Aorta (tissue), 5 donors: ENCODE results near the gene AKAP5. TPM values are rescaled to one million over a fixed set of nuclear protein-coding genes. Genes with fewer than 3 reads are reported as not detected.
"Not testable (repeated sequence)": the region's sequence is repeated elsewhere in the genome, so short reads cannot be mapped to it uniquely, and the experiment has no call there.

ENCODE experiments used
- ATAC-seq: fragments of 200-7000 bp; cut with Tn5 transposase; one replicate; pipeline ENCODE4 v1.9.1; 2022; ENCODE audit warnings: moderate library complexity; ENCODE audit not compliant: low FRiP score
- DNase-seq, 2 donors: peaks; one replicate each; pipeline ENCODE4 v3.0.0-alpha.2; 2020
- H3K27ac ChIP-seq, 2 donors: one replicate each; pipeline ENCODE4 v1.5.1; 2013; ENCODE audit warnings: low read length in 2 of 2, mild to moderate bottlenecking in 2 of 2, moderate library complexity in 2 of 2, control low read depth in 1 of 2, inconsistent platforms in 1 of 2, low read depth in 1 of 2
- H3K27me3 ChIP-seq, 2 donors: one replicate each; pipeline ENCODE4 v1.6.1; 2013; ENCODE audit warnings: control low read depth in 1 of 2, low read length in 1 of 2, mild to moderate bottlenecking in 1 of 2, moderate library complexity in 1 of 2; ENCODE audit not compliant: insufficient read depth in 2 of 2, control insufficient read depth in 1 of 2
- H3K36me3 ChIP-seq, 2 donors: one replicate each; pipeline ENCODE4 v1.6.1; 2013; ENCODE audit warnings: control low read depth in 1 of 2, low read length in 1 of 2, mild to moderate bottlenecking in 1 of 2; ENCODE audit not compliant: insufficient read depth in 2 of 2, control insufficient read depth in 1 of 2
- H3K4me1 ChIP-seq, 2 donors: one replicate each; pipeline ENCODE4 v1.6.1; 2013; ENCODE audit warnings: low read length in 2 of 2, control low read depth in 1 of 2, mild to moderate bottlenecking in 1 of 2, moderate library complexity in 1 of 2; ENCODE audit not compliant: insufficient read depth in 2 of 2, control insufficient read depth in 1 of 2
- H3K4me3 ChIP-seq, 2 donors: one replicate each; pipeline ENCODE4 v1.5.1; 2013; ENCODE audit warnings: low read length in 2 of 2, control low read depth in 1 of 2, mild to moderate bottlenecking in 1 of 2
- H3K9me3 ChIP-seq: one replicate; pipeline ENCODE4 v1.6.1; 2013; ENCODE audit warnings: mild to moderate bottlenecking, low read length; ENCODE audit not compliant: control insufficient read depth
- WGBS, 2 donors: extraction: QIAGEN DNeasy Blood & Tissue Kit; methylation state at CpG; one replicate each; pipeline ENCODE4 v1.1.7; 2013; 5-methylcytosine and 5-hydroxymethylcytosine counted together
- intact Hi-C, 2 donors: fragments of 100-400 bp; cut with DNase I; formaldehyde crosslinking; loops; one replicate each; pipeline versions ENCODE4 v1.14.2 to v1.15.0; 2022
- polyA plus RNA-seq, 2 donors: library from polyadenylated mRNA; stranded (reverse); fragments of 200-250 nt; gene quantifications; one replicate each; pipeline ENCODE4 v1.2.3, GENCODE V29; 2013
- total RNA-seq, 2 donors: library from RNA; stranded (reverse); fragmentation: NEBNext Ultra II Directional; extraction: Animal tissue kit (Norgen Biotek cat#: 25700); gene quantifications; one replicate each; pipeline ENCODE4 v1.2.1, GENCODE V29; 2021
- donor health status: healthy with polysubstance abuse.
- donor health status: Bipolar disorder and iron deficiency.
- donor health status: DM: no; HTN: no; CAD: no.
- donor health status: DM: no; HTN: no; CAD: no.
- donor health status: DM: yes; HTN: yes; CAD: no.

AKAP5 gene
- total and polyA plus RNA-seq, 4 donors = 1.1 to 2.9 (median 2.1) TPM

GRCh38 chr14:64508215-64508776, 43.0 kb downstream of the AKAP5 start:
- no peaks in the 10 kb centered on the region for H3K27me3 ChIP-seq
- no peak overlapping the region for H3K4me3 ChIP-seq
- 43 to 50% methylated on average over 1 of the region's 1 CpG for WGBS, 2 donors
- no peaks in the 10 kb centered on the region for H3K36me3 ChIP-seq
- no peak for ATAC-seq
- intact Hi-C loops = loop anchor here (5.0 kb wide), 2 partner anchors 34 to 129 kb away; partner anchors contain the start of gene HSPA2 (in 1 of the 2)
- H3K4me1 ChIP-seq = peaks cover 2 to 4% of the 10 kb centered on the region in 2 donors
- no peaks in the 10 kb centered on the region for H3K9me3 ChIP-seq
- H3K27ac ChIP-seq = no peak overlapping the region
- no peak for DNase-seq

GRCh38 chr14:64509036-64509435, 43.7 kb downstream of the AKAP5 start:
- H3K9me3 ChIP-seq = no peaks in the 10 kb centered on the region
- H3K27ac ChIP-seq = no peak overlapping the region
- H3K36me3 ChIP-seq = no peaks in the 10 kb centered on the region
- WGBS, 2 donors = 88 to 91% methylated on average over 8 of the region's 8 CpGs
- no peak for ATAC-seq
- H3K4me3 ChIP-seq = no peak overlapping the region
- H3K4me1 ChIP-seq = peaks cover 2 to 4% of the 10 kb centered on the region in 2 donors
- H3K27me3 ChIP-seq = no peaks in the 10 kb centered on the region
- intact Hi-C loops = loop anchor here (5.0 kb wide), 2 partner anchors 33 to 128 kb away; partner anchors contain the start of gene HSPA2 (in 1 of the 2)
- DNase-seq = no peak

GRCh38 chr14:64510825-64511671, 45.7 kb downstream of the AKAP5 start:
- 21 to 22% methylated on average over 4 of the region's 4 CpGs for WGBS, 2 donors
- H3K9me3 ChIP-seq = no peaks in the 10 kb centered on the region
- H3K27me3 ChIP-seq = no peaks in the 10 kb centered on the region
- H3K4me3 ChIP-seq = no peak overlapping the region
- H3K4me1 ChIP-seq = peaks cover 2 to 4% of the 10 kb centered on the region in 2 donors
- no peaks in the 10 kb centered on the region for H3K36me3 ChIP-seq
- H3K27ac ChIP-seq = no peak overlapping the region
- ATAC-seq = peak; percentile 90
- intact Hi-C loops = loop anchor here in 1 of 2 donors (5.0 kb wide), 1 partner anchor 126 kb away; no protein-coding TSS in a partner anchor
- peak in 1 of 2 donors; percentile 70 for DNase-seq

GRCh38 chr14:64513271-64513670, 48.0 kb downstream of the AKAP5 start:
- Histone ChIP-seq H3K36me3 (no peaks in the 10 kb centered on the region), H3K27me3 (no peaks in the 10 kb centered on the region), H3K27ac (no peak overlapping the region), H3K4me1 (peaks cover 2 to 6% of the 10 kb centered on the region in 2 donors), H3K9me3 (no peaks in the 10 kb centered on the region), H3K4me3 (no peak overlapping the region)
- ATAC-seq (no peak), DNase-seq (no peak)
- intact Hi-C loops = loop anchor here in 1 of 2 donors (5.0 kb wide), 1 partner anchor 124 kb away; no protein-coding TSS in a partner anchor
- WGBS, 2 donors = 87 to 93% methylated on average over 2 of the region's 2 CpGs

- Histone ChIP-seq H3K9me3 (no peaks in the 10 kb centered on the region), H3K27ac (no peak overlapping the region), H3K4me3 (no peak overlapping the region), H3K27me3 (no peaks in the 10 kb centered on the region), H3K4me1 (peaks cover 2 to 7% of the 10 kb centered on the region in 2 donors), H3K36me3 (no peaks in the 10 kb centered on the region)
- WGBS, 2 donors = 2 to 8% methylated on average over 1 of the region's 1 CpG
- ATAC-seq (no peak), DNase-seq (no peak)
- intact Hi-C loops = no loop called here
Observed at GRCh38 chr14:64515053-64515452, 49.8 kb downstream of the AKAP5 start.

GRCh38 chr14:64516969-64517368, 51.7 kb downstream of the AKAP5 start:
- Histone ChIP-seq H3K36me3 (peaks cover 2 to 3% of the 10 kb centered on the region in 2 donors), H3K4me1 (peaks cover 1 to 3% of the 10 kb centered on the region in 2 donors), H3K4me3 (no peak overlapping the region), H3K27ac (no peak overlapping the region), H3K9me3 (no peaks in the 10 kb centered on the region), H3K27me3 (no peaks in the 10 kb centered on the region)
- ATAC-seq = no peak
- DNase-seq = no peak
- intact Hi-C loops = no loop called here
- WGBS, 2 donors = 79 to 83% methylated on average over 1 of the region's 1 CpG

- H3K4me1 ChIP-seq, DNase-seq, H3K27me3 ChIP-seq, H3K27ac ChIP-seq, ATAC-seq, H3K9me3 ChIP-seq, H3K36me3 ChIP-seq, H3K4me3 ChIP-seq, intact Hi-C loops: not testable (repeated sequence)
- WGBS, 2 donors = 72 to 82% methylated on average over 6 of the region's 6 CpGs
Observed at GRCh38 chr14:64517667-64518066, 52.4 kb downstream of the AKAP5 start.

- Histone ChIP-seq H3K9me3 (no peaks in the 10 kb centered on the region), H3K36me3 (peaks cover 2 to 7% of the 10 kb centered on the region in 2 donors), H3K27ac (no peak overlapping the region), H3K4me3 (no peak overlapping the region), H3K4me1 (peaks cover 2 to 3% of the 10 kb centered on the region in 2 donors), H3K27me3 (no peaks in the 10 kb centered on the region)
- ATAC-seq (no peak), DNase-seq (no peak)
- intact Hi-C loops = no loop called here
- 60 to 74% methylated on average over 4 of the region's 4 CpGs for WGBS, 2 donors
Observed at GRCh38 chr14:64518229-64518628, 52.9 kb downstream of the AKAP5 start.
